HG03378 (cell line): ENCODE data around the gene LRBA.
"Not testable (repeated sequence)": the region's sequence is repeated elsewhere in the genome, so short reads cannot be mapped to it uniquely, and the experiment has no call there.

Experiments
- ATAC-seq: cut with Tn5 transposase; IDR thresholded peaks from one replicate; pipeline ENCODE4 v1.9.1; 2021; ENCODE audit warnings: mild to moderate bottlenecking, moderate library complexity; ENCODE audit not compliant: unreplicated experiment

The LRBA gene

GRCh38 chr4:151015459-151016347 lies 619 bp upstream of the LRBA start:
- ATAC-seq = peak; percentile 47

- ATAC-seq = no peak
These were observed 1.1 kb downstream of the LRBA start for GRCh38 chr4:151013944-151014343.

GRCh38 chr4:151013491-151013890 lies 1.6 kb downstream of the LRBA start:
- no peak for ATAC-seq

GRCh38 chr4:151012820-151013219 lies 2.3 kb downstream of the LRBA start:
- no peak for ATAC-seq

- no peak for ATAC-seq
These were observed 2.7 kb downstream of the LRBA start for GRCh38 chr4:151012376-151012775.

GRCh38 chr4:151004222-151004621 lies 10.9 kb downstream of the LRBA start:
- no peak for ATAC-seq

- no peak for ATAC-seq
These were observed 14.2 kb downstream of the LRBA start for GRCh38 chr4:151000747-151001429.

GRCh38 chr4:150999086-150999485 lies 16.0 kb downstream of the LRBA start:
- no peak for ATAC-seq

GRCh38 chr4:150997141-150997540 lies 17.9 kb downstream of the LRBA start:
- no peak for ATAC-seq

- no peak for ATAC-seq
These were observed 20.4 kb downstream of the LRBA start for GRCh38 chr4:150994721-150995120.

GRCh38 chr4:150993577-150993976 lies 21.5 kb downstream of the LRBA start:
- ATAC-seq = not testable (repeated sequence)

- ATAC-seq = no peak
These were observed 24.1 kb downstream of the LRBA start for GRCh38 chr4:150990993-150991392.

GRCh38 chr4:150990250-150990649 lies 24.8 kb downstream of the LRBA start:
- no peak for ATAC-seq

GRCh38 chr4:150988238-150988637 lies 26.8 kb downstream of the LRBA start:
- no peak for ATAC-seq

- no peak for ATAC-seq
These were observed 27.9 kb downstream of the LRBA start for GRCh38 chr4:150987204-150987603.

GRCh38 chr4:150986085-150986484 lies 29.0 kb downstream of the LRBA start:
- peak; percentile 66 for ATAC-seq

- no peak for ATAC-seq
These were observed 31.2 kb downstream of the LRBA start for GRCh38 chr4:150983851-150984250.

GRCh38 chr4:150982557-150983233 lies 32.4 kb downstream of the LRBA start:
- ATAC-seq = no peak

- ATAC-seq = no peak
These were observed 36.1 kb downstream of the LRBA start for GRCh38 chr4:150978738-150979575.

- no peak for ATAC-seq
These were observed 38.5 kb downstream of the LRBA start for GRCh38 chr4:150976478-150977118.
